Naive B cell (primary cell): Measurements from ENCODE around the gene PLB1. TPM values are rescaled to one million over a fixed set of nuclear protein-coding genes. Genes with fewer than 3 reads are reported as not detected.

Experiments used
- ATAC-seq, 2 donors: fragments of 150-1000 bp; cut with Tn5 transposase; 2 replicates each; pipeline ENCODE4 v1.10.0; 2021; ENCODE audit warnings: low read depth in 2 of 2, mild to moderate bottlenecking in 2 of 2, moderate library complexity in 2 of 2
- DNase-seq: peaks from one replicate; pipeline ENCODE4 v3.0.0; 2022
- H3K27ac Mint-ChIP-seq, 6 donors: one replicate each; pipeline ENCODE4 v1.8.0; 2020 to 2022; ENCODE audit warnings: mild to moderate bottlenecking in 6 of 6, mixed read lengths in 6 of 6, moderate library complexity in 5 of 6, inconsistent platforms in 2 of 6
- H3K27me3 Mint-ChIP-seq, 3 donors: one replicate each; pipeline ENCODE4 v1.8.0; 2021 to 2022; ENCODE audit warnings: mixed read lengths in 3 of 3, mild to moderate bottlenecking in 1 of 3
- H3K36me3 Mint-ChIP-seq, 2 donors: one replicate each; pipeline ENCODE4 v1.8.0; 2020 to 2022; ENCODE audit warnings: mixed read lengths in 2 of 2, inconsistent platforms in 1 of 2, mild to moderate bottlenecking in 1 of 2
- H3K4me1 Mint-ChIP-seq, 3 donors: one replicate each; pipeline ENCODE4 v1.8.0; 2020 to 2022; ENCODE audit warnings: mixed read lengths in 3 of 3, inconsistent platforms in 1 of 3, mild to moderate bottlenecking in 1 of 3, moderate library complexity in 1 of 3
- H3K4me3 Mint-ChIP-seq, 8 donors: one replicate each; pipeline ENCODE4 v1.8.0; 2020 to 2022; ENCODE audit warnings: mild to moderate bottlenecking in 8 of 8, mixed read lengths in 8 of 8, moderate library complexity in 8 of 8, inconsistent platforms in 2 of 8
- H3K9me3 Mint-ChIP-seq, 7 donors: one replicate each; pipeline ENCODE4 v1.8.0; 2020 to 2022; ENCODE audit warnings: mixed read lengths in 7 of 7, mild to moderate bottlenecking in 5 of 7, inconsistent platforms in 2 of 7, moderate library complexity in 1 of 7
- polyA plus RNA-seq, 6 donors: library from polyadenylated mRNA; unstranded; fragments of 300-500 nt; fragmentation: Illumina TruSeq; gene quantifications; one replicate each; pipeline ENCODE4 v1.2.3, GENCODE V29; 2021; ENCODE audit warnings: low read depth in 6 of 6

Gene PLB1
- polyA plus RNA-seq, result 1 to 10 TPM in 1 of 6 donors, under 1 TPM in 3, not detected in 2; 0.17 to 2.3 (median 0.38) TPM

GRCh38 chr2:28495551-28496250 is at the start of gene PLB1:
PLB1 (plus strand) TSS chr2:28496060; CDS start chr2:28496115, 55 bp downstream.
- H3K4me1 Mint-ChIP-seq, result no peaks in the 10 kb centered on the region
- ATAC-seq, result no peak
- no peaks in the 10 kb centered on the region for H3K36me3 Mint-ChIP-seq
- no peak for DNase-seq
- H3K9me3 Mint-ChIP-seq, result no peaks in the 10 kb centered on the region
- H3K4me3 Mint-ChIP-seq, result no peak within 1 kb of the TSS
- no peak within 1 kb of the TSS for H3K27ac Mint-ChIP-seq
- H3K27me3 Mint-ChIP-seq, result peaks cover 14 to 23% (median 16%) of the 10 kb centered on the region in 3 donors

- ATAC-seq (no peak), DNase-seq (no peak)
- H3K4me1 Mint-ChIP-seq, result no peaks in the 10 kb centered on the region
- no peak overlapping the region for H3K4me3 Mint-ChIP-seq
- no peak overlapping the region for H3K27ac Mint-ChIP-seq
- H3K27me3 Mint-ChIP-seq, result peaks cover 5 to 16% (median 16%) of the 10 kb centered on the region in 3 donors
- no peaks in the 10 kb centered on the region for H3K36me3 Mint-ChIP-seq
- peaks cover 0 to 2% (median 0%) of the 10 kb centered on the region in 7 donors for H3K9me3 Mint-ChIP-seq
These were observed 49.3 kb upstream of the PLB1 start for GRCh38 chr2:28446531-28446930.

- no peak overlapping the region for H3K27ac Mint-ChIP-seq
- H3K4me1 Mint-ChIP-seq, result no peaks in the 10 kb centered on the region
- peaks cover under 1 to 16% (median 10%) of the 10 kb centered on the region in 3 donors for H3K27me3 Mint-ChIP-seq
- H3K9me3 Mint-ChIP-seq, result no peaks in the 10 kb centered on the region
- DNase-seq, result no peak
- no peak for ATAC-seq
- no peak overlapping the region for H3K4me3 Mint-ChIP-seq
- no peaks in the 10 kb centered on the region for H3K36me3 Mint-ChIP-seq
These were observed 48.8 kb upstream of the PLB1 start for GRCh38 chr2:28447086-28447485.

- no peak overlapping the region for H3K4me3 Mint-ChIP-seq
- no peaks in the 10 kb centered on the region for H3K36me3 Mint-ChIP-seq
- H3K27ac Mint-ChIP-seq, result no peak overlapping the region
- ATAC-seq, result no peak
- DNase-seq, result no peak
- no peaks in the 10 kb centered on the region for H3K9me3 Mint-ChIP-seq
- H3K27me3 Mint-ChIP-seq, result peaks cover 0 to 16% (median 8%) of the 10 kb centered on the region in 3 donors
- no peaks in the 10 kb centered on the region for H3K4me1 Mint-ChIP-seq
These were observed 47.7 kb upstream of the PLB1 start for GRCh38 chr2:28447943-28448792.

- H3K27ac Mint-ChIP-seq, result no peak overlapping the region
- H3K9me3 Mint-ChIP-seq, result no peaks in the 10 kb centered on the region
- H3K36me3 Mint-ChIP-seq, result no peaks in the 10 kb centered on the region
- ATAC-seq (no peak), DNase-seq (no peak)
- no peaks in the 10 kb centered on the region for H3K4me1 Mint-ChIP-seq
- no peak overlapping the region for H3K4me3 Mint-ChIP-seq
- peaks cover 0 to 16% (median 8%) of the 10 kb centered on the region in 3 donors for H3K27me3 Mint-ChIP-seq
These were observed 47.1 kb upstream of the PLB1 start for GRCh38 chr2:28448793-28449100.

GRCh38 chr2:28449126-28449487 is 46.8 kb upstream of the PLB1 start:
- Mint-ChIP-seq H3K9me3 (no peaks in the 10 kb centered on the region), H3K27me3 (peaks cover 0 to 16% (median 8%) of the 10 kb centered on the region in 3 donors), H3K4me1 (no peaks in the 10 kb centered on the region), H3K27ac (no peak overlapping the region), H3K4me3 (no peak overlapping the region), H3K36me3 (no peaks in the 10 kb centered on the region)
- DNase-seq, result no peak
- no peak for ATAC-seq

- H3K27me3 Mint-ChIP-seq, result peaks cover 0 to 16% (median 8%) of the 10 kb centered on the region in 3 donors
- H3K36me3 Mint-ChIP-seq, result no peaks in the 10 kb centered on the region
- peak overlapping the region in 4 of 6 donors; percentile 15 to 78 (median 48) for H3K27ac Mint-ChIP-seq
- no peak for ATAC-seq
- no peaks in the 10 kb centered on the region for H3K9me3 Mint-ChIP-seq
- H3K4me3 Mint-ChIP-seq, result no peak overlapping the region
- DNase-seq, result no peak
- H3K4me1 Mint-ChIP-seq, result no peaks in the 10 kb centered on the region
These were observed 46.1 kb upstream of the PLB1 start for GRCh38 chr2:28449488-28450395.

- H3K27me3 Mint-ChIP-seq, result peaks cover 0 to 16% (median 8%) of the 10 kb centered on the region in 3 donors
- no peak overlapping the region for H3K27ac Mint-ChIP-seq
These were observed 44.8 kb upstream of the PLB1 start for GRCh38 chr2:28450901-28451565.

GRCh38 chr2:28451793-28452533 is 43.9 kb upstream of the PLB1 start:
- no peak overlapping the region for H3K4me3 Mint-ChIP-seq
- peaks cover 0 to 16% (median 8%) of the 10 kb centered on the region in 3 donors for H3K27me3 Mint-ChIP-seq
- no peaks in the 10 kb centered on the region for H3K9me3 Mint-ChIP-seq
- no peaks in the 10 kb centered on the region for H3K4me1 Mint-ChIP-seq
- no peaks in the 10 kb centered on the region for H3K36me3 Mint-ChIP-seq
- ATAC-seq (no peak), DNase-seq (no peak)
- H3K27ac Mint-ChIP-seq, result no peak overlapping the region

More at GRCh38 chr2:28450901-28451565, 44.8 kb upstream of the PLB1 start:
- no peaks in the 10 kb centered on the region for H3K36me3 Mint-ChIP-seq
- no peak overlapping the region for H3K4me3 Mint-ChIP-seq
- no peaks in the 10 kb centered on the region for H3K4me1 Mint-ChIP-seq
- DNase-seq, result no peak
- ATAC-seq, result no peak
- no peaks in the 10 kb centered on the region for H3K9me3 Mint-ChIP-seq

GRCh38 chr2:28452534-28453081 is 43.3 kb upstream of the PLB1 start:
- Mint-ChIP-seq H3K4me3 (no peak overlapping the region), H3K27ac (no peak overlapping the region), H3K4me1 (no peaks in the 10 kb centered on the region)

GRCh38 chr2:28453396-28453795 is 42.5 kb upstream of the PLB1 start:
- ATAC-seq, result no peak
- DNase-seq, result no peak
- Mint-ChIP-seq H3K4me3 (no peak overlapping the region), H3K9me3 (no peaks in the 10 kb centered on the region), H3K27ac (no peak overlapping the region), H3K4me1 (no peaks in the 10 kb centered on the region), H3K36me3 (no peaks in the 10 kb centered on the region), H3K27me3 (peaks cover 0 to 16% (median 8%) of the 10 kb centered on the region in 3 donors)

More at GRCh38 chr2:28452534-28453081, 43.3 kb upstream of the PLB1 start:
- Mint-ChIP-seq H3K36me3 (no peaks in the 10 kb centered on the region), H3K9me3 (no peaks in the 10 kb centered on the region), H3K27me3 (peaks cover 0 to 16% (median 8%) of the 10 kb centered on the region in 3 donors)
- ATAC-seq, result peak; percentile 39 to 46
- DNase-seq, result peak; percentile 29
